GM21737 (cell line): ENCODE results near the gene ADAMTS2.

Experiments
- ATAC-seq: cut with Tn5 transposase; IDR thresholded peaks from one replicate; pipeline ENCODE4 v1.9.1; 2021; ENCODE audit warnings: mild to moderate bottlenecking, moderate library complexity; ENCODE audit not compliant: unreplicated experiment

ADAMTS2 gene

GRCh38 chr5:179258001-179258921, 87.0 kb downstream of the ADAMTS2 start:
- no peak for ATAC-seq

GRCh38 chr5:179257176-179257682, 88.0 kb downstream of the ADAMTS2 start:
- ATAC-seq, result no peak

- no peak for ATAC-seq
These were observed 88.7 kb downstream of the ADAMTS2 start for GRCh38 chr5:179256328-179257175.

GRCh38 chr5:179255527-179256327, 89.5 kb downstream of the ADAMTS2 start:
- no peak for ATAC-seq

- no peak for ATAC-seq
These were observed 90.5 kb downstream of the ADAMTS2 start for GRCh38 chr5:179254638-179255271.

GRCh38 chr5:179253730-179254129, 91.5 kb downstream of the ADAMTS2 start:
- no peak for ATAC-seq

- no peak for ATAC-seq
These were observed 93.8 kb downstream of the ADAMTS2 start for GRCh38 chr5:179251276-179251969.

DNA sequence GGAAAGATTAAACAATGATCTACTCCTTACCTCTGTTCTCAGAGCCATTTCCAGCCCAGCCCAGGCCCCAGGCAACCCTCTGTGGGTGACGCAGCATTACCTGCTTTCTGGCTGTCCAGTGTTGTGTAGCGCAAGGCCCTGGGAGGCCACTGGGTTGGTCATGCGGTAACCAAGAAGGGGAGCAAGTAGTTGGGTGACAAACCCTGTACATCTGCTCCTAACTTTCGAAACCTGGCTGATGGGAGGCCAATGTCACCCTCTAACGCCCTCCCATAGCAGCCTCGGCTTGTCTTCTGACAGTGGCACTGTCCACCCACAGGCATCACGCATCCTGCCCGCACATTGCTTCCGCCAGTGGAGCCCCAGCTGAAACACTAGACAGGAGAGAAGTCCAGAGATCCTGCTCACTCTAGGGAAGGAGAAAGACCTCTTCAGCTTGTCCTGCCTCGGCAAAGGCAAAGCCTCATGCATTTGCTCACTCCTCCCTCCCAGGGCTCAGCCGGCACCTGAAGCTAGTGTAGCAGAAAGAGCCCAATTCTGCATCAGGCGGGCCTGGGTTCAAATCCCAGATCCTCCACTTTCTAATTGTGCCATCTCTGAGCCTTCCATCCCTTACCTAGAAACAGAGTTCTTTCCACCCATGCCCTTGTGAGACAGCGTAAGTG, 94.6 kb downstream of the ADAMTS2 start:
- ATAC-seq, result no peak

- ATAC-seq, result no peak
These were observed 99.0 kb downstream of the ADAMTS2 start for GRCh38 chr5:179246227-179246626.

- no peak for ATAC-seq
These were observed 100.2 kb downstream of the ADAMTS2 start for GRCh38 chr5:179245031-179245430.

- no peak for ATAC-seq
These were observed 101.2 kb downstream of the ADAMTS2 start for GRCh38 chr5:179244044-179244443.

DNA sequence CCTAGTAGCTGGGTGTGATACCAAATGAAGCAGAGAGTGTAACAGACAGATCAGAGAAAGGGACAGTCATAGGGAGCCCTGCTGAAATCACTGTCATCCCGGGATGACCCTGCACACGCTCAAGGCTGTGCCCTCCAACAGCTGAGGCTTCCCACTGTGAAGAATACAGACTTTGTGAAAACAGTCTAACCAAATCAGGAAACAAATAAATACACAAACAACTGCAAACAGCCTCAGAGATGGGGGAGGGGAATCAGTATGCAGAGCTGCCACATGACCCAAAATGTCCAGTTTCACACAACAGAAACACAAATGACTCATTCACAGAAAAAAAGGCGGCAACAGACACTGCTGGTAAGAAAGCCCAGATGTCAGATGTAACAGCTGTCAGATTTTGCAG, 101.9 kb downstream of the ADAMTS2 start:
- ATAC-seq, result no peak

DNA sequence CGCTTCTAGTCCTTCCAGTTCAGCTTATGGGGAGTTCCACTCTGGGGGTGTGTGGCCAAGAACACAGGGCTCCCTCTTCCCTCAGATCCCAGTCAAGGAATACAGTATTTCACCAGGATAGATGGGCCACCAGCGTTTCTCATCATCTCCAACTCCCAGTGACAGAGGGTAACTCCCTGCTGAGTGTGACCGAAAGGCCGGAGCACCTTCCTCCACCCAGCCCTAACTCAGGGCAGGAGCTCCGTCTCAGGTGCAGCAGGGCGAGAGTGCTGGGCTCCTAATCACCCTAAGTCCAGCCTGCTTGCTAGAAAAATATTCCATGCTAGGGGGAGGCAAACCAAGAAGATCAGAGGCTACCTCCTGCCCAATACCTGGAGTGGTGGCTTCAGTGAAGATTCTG, 102.6 kb downstream of the ADAMTS2 start:
- ATAC-seq, result no peak

DNA sequence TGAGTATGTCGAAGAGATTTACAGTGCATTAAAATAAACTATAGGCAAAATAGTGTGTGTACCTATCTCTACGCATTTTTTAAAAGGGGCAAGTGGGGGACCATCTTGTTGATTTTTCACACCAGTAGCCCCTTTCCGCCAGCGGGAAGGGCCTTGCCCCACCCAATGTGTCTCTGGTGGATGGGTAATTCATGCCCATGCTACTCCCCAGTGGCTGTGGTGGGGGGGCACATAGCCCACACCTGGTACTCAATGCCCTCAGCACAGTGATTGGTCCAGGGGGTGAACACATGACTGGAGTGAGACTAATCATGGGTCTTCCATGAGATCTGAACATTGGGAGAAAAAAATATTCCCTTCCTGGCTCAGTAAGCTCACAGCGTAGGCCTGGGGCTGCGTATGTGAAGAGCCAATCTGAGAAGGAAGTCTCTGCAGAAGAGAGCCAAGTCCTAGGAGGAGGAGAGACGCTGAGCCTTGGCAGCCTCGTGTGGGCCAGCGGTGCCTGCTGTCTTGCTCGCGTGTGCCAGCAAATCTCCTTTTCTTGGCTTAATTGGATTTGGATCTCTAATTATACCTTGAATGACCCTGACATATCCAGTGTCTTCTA, 103.4 kb downstream of the ADAMTS2 start:
- no peak for ATAC-seq

GRCh38 chr5:179241175-179241574, 104.1 kb downstream of the ADAMTS2 start:
- ATAC-seq, result no peak

DNA sequence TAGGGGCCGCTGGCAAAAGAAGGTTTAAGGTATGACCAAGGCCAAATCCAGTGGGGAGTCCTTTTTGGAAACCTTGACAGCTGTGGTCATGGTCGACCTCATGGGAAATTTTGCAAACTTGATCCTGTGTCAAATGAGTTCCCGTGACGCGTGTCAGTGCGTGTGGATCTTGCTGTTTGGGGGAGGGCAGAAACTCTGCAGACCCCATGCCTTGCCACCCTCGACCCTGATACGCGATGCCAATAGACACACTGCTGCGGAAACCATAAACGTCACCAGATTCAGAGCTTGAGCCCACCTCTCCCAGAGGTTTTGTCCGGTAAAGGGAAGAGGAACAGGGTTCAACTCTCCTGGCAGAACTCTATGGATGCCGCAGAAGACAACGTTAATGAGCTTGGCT, 104.7 kb downstream of the ADAMTS2 start:
- ATAC-seq, result no peak

- no peak for ATAC-seq
These were observed 105.8 kb downstream of the ADAMTS2 start for GRCh38 chr5:179239256-179240135.

DNA sequence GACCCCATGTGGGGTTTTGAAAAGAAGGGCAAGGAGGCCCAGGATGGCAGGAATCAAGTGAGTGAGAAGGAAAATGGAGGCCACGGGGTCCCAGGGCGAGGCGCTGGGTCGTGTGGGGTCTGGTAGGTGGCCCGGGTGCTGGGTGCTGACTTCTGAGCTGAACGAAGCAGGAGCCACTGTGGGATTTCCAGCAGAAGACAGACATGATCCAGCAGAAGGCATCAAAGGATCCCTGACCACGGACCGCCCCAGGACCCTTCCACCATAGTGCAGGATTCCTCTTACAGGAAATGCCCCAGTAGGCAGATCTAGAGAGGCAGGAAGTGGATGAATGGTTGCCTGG, 106.7 kb downstream of the ADAMTS2 start:
- ATAC-seq, result no peak
